ENCODE measurements around the gene SERPINB4.

Gene SERPINB4

DNA sequence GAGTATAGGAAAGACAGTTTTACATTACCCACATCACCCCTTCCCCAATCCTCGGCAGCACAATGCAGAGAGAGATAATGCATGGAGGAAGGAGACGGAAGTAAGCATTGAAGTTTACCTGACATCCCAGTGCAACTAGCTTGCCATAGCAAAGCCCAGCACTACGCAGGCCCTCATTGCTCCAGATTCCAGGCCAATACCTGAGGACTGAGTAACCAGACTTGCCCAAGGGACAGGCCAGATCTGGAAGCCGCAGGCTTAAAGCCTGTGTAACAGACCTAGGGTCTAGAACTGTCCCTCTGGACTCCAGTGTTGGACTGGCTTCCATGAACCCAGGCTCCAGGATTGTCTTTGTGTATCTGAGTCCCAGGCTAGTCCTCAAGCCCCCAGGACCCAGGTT, 17.6 kb downstream of the SERPINB4 start:
- DNase-seq, result no peak

DNA sequence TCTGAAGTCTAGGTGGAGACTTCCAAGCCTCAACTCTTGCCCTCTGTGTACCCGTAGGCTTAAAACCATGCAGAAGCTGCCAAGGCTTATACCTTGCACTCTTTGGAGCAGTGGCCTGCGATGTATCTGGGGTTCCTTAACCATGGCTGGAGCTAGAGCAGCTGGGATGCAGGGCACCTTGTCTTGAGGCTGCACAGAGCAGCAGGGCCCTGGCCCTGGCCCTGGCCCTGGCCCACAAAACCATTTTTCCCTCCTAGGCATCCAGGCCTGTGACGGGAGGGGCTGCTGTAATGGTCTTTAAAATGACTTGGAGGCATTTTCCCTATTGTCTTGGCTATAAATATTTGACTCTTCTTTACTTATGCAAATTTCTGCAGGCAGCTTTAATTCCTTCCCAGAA, 19.2 kb downstream of the SERPINB4 start:
- DNase-seq, result no peak

DNA sequence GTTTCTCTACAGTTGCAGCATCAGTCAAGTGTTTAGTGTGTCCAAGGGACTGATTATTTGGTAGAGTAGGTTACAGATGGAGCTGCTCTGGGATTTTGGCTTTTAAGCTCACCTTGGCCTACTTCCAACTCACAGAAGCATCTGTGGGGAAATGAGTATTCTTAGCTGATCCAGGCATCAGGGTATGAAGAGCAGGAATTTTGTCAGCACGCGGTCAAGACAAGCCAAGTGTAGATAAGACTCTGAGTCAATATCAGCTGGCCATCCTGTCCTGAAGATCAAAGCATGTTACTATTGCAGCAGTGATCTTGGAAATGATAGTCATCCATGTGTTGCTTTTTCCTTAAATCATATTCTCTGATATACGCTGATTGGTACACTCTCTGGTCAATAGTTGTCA, 24.4 kb downstream of the SERPINB4 start:
- no peak for DNase-seq

DNA sequence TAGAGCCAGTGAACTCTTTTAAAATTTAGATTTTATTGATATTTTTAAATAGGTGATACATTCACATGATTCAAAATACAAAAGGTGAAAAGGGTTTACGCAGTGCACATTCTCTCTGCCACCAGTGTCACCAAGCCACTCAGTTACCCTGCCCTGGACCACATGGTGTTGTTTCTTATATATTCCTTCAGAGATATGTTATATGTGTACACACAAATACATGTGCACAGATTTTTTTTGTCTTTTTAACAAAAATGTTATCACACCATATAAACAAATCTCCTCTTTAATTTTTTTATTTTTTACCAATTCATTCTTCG, 26.2 kb downstream of the SERPINB4 start:
- DNase-seq, result no peak

DNA sequence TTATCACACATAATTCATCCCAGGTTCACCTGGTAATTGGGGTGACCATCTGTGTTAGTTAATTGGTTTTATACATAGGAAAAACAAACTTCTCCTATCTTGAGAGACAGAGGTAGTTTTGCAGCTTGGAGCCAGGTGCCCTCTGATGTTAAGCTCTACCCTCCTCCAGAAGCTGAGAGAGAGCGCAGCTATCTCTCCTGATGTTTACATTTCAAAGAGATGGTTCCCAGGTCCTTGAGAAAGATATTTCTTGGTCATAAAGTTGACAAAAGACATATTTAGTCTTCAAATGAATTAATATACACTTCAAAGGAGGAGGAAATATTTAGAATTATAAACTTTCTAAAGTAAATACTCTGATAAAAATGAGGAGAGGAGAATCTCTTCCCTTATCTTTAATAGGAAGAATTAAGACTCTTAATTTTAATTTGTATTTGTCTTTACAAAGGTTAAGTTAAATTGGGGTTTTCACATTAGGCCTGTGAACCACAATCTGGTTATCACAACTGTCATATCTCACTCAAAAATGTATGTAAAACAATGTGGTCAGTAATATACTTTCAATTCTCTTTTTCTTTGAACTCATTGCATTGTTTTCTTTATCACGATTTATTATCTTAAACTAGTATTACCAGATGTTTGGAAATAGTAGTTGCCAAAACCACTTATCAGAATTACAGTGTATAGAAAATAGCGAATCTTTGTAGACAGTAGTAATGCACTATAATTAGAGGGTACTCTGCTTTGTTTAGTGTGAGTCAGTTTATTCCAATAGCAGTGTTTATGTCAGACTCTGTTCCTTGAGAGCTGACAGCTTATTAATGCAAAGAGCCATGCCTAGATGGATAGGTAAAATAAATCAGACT, 26.8 kb downstream of the SERPINB4 start:
- DNase-seq, result no peak

DNA sequence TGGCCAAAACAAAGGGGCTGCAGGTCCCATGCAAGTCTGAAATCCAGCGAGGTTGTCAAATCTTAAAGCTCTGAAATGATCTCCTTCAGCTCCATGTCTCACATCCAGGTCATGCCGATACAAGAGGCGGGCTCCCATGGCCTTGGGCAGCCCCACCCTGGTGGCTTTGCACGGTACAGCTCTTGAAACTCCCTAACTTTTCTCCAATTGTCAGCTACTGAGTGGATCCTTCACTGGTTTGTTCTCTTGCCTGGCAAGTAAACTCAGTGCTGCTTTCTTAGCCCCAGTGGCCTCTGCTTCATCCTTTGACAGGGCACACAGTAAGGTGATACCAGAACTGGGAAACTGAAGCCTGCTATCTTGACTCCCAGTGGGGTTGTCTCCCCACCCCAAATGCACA, 30.6 kb downstream of the SERPINB4 start:
- no peak for DNase-seq

DNA sequence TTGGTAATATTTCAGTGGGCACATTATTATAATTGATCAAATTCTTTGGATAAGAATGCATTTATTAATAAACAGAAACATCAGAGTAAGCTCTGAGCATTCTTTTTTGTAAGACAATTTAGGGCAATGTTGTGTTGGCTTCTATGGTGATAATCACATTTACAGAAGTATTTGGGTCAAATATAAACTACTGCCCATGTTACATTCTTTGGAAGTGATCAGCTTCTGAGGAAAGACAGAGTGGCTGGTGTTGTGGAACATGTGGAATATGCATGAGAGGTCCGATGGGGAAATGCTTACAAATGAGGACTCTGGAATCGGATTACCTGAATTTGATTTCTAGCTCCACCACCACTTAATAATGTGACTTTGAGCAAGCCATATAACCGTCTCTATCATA, 37.5 kb downstream of the SERPINB4 start:
- no peak for DNase-seq

DNA sequence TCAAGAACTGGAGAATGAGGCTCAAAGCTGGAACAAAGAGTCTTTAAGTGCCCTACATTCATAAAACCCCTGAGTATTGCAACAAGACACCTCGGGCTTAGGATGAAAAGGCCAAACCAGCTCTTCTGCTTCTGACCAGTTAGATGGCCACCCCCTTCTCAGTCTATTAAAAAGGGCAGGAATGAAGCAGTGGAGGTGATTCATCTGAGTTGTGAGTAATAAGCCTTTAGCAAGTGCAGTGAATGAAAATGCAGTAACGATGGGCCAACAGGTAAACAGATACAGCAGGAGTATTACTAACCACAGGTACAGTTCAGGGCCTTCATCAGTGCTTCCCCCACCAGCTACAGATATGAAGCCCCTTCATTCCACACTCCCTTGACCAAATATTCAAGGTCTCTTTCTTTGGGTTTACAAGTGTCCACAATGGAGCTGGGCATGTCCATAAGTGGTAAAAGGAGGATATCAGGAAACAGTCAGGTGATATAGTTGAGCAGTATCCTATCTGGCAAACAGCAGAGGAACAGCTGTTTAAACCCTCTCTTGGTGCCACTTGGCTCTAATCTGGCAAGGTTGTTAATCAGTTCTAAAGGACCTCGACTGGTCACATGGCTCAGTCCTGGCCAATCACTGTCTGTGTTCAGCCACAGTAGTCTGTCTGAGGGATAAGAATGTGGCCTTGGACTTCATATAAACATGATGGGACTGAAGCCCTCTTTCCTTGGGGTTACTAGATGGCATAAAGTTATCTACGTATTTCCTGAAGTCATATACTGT, 39.1 kb downstream of the SERPINB4 start:
- no peak for DNase-seq

DNA sequence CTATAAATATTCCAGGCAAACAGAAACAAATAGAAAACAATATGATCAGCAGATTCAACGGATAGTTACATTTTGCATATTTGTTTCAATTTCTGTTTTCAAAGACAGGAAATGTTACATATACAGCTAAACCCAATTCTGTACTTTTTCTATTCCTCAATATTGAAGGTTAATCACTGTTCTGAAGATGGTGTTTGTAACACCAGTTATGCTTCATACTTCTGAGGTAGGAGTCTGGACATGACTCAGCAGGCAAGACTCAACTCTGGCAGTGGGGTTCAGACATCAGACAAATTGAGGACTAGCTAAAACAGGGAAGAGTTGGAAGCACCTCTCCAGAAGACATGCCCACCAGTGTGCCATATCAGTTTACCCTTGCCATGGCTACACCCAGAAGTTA, 40.3 kb downstream of the SERPINB4 start:
- no peak for DNase-seq

DNA sequence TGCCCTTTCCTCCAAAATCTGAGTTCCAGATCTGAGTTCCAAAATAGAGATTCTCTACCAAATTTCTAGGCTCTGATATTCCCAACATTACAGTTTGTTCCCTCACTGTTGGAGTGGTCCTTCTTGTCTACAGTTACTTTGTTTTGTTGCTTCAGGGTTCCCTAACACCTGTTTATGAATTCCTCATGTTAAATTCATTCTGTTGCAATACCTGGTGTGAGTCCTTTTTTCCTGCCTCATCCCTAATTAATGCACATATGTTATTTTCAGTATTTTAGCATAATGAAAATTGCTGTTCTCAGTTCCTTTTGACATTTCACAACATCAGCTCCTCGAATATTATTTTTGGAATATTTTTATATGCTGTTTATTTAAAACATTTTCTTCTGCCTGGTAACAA, 40.7 kb downstream of the SERPINB4 start:
- no peak for DNase-seq

DNA sequence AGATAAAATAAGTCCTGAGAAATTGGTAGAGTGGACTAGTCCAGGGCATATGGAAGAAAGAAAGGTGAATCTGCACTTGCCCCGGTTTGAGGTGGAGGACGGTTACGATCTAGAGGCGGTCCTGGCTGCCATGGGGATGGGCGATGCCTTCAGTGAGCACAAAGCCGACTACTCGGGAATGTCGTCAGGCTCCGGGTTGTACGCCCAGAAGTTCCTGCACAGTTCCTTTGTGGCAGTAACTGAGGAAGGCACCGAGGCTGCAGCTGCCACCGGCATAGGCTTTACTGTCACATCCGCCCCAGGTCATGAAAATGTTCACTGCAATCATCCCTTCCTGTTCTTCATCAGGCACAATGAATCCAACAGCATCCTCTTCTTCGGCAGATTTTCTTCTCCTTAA, 47.1 kb downstream of the SERPINB4 start:
- DNase-seq, result no peak

DNA sequence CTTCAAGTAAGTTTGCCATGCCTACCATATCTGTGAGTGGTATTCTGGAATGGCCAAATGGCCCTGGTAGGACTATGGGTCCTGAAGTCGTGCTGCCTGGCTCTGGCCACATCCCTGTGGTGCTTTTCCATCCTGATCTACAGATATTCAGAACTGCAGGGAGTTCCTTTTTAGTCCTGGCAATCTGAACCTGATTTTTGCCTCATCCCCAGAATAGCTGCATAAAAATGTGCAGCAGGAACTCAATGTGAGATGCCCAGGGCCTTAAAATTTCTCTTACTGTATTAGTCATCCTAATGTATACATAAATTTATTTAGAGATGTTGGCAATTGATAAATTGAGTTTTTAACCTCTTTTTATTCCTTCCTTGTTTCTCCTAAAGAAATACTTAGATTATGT, 51.6 kb downstream of the SERPINB4 start:
- no peak for DNase-seq

DNA sequence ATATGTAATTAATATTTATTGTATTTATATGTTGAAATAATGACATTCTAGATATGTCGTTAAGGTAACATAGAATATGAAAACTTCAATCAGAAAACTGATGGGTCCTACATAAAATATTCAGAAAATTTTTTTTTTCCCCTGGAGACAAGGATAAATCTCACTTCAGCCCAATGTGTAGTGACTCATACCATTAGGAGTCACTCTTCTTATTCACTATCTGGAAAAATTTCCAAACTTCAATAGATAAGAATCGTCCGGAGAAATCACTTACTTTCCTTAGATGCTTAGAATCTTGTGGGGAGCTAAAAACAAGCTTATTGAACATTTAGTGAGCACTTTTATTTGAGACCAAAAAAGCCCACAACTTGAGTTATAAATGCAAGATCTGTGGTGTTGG, 52.3 kb downstream of the SERPINB4 start:
- DNase-seq, result no peak

DNA sequence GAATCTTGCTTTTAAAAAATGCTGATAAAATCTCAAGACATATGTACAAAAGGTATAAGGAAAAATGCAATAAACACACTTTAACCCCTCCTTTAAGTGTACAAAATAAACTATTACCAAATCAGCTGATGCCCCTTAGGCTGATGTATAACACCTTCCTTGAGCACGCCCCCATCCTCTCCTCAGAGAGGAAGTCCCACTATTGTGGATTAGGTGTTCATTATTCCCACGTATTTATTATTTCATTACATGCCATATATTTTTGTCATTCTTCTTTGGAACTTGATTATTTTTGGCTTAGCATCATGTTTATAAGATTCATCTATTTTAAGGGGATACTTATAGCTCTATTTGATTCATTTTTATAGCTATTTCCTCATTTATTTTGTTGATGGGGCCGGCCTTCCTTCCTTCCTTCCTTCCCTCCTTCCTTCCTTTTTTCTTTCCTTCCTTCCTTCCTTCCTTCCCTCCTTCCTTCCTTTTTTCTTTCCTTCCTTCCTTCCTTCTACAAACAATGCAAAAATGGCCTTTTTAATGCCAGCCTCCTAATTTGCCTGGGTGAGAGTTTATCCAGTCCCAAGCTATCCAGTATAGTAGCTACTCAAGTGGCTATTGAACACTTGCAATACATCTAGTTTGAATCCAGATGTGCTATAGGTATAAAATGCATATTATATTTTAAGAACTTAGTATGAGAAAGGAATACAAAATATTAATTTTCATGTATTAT, 52.9 kb downstream of the SERPINB4 start:
- DNase-seq, result no peak

DNA sequence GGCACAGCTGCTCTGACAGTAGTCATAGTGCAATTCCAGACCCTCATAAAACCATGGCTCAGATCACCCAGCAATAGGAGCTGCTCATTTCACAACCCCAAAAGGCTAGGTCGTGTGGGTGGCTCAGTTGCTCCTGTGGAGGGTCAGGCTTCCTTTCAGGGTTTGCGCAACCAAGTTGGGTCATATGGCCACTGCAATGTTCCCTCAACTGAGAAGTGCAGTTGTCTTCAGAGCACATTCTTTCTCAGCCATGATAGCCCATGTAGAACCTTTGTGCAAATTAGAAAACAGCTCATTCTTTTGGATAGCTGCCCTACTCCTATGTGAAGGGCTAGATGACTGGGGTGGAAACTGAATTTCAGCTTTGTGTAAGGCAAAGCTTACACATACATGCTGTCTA, 53.7 kb downstream of the SERPINB4 start:
- no peak for DNase-seq

DNA sequence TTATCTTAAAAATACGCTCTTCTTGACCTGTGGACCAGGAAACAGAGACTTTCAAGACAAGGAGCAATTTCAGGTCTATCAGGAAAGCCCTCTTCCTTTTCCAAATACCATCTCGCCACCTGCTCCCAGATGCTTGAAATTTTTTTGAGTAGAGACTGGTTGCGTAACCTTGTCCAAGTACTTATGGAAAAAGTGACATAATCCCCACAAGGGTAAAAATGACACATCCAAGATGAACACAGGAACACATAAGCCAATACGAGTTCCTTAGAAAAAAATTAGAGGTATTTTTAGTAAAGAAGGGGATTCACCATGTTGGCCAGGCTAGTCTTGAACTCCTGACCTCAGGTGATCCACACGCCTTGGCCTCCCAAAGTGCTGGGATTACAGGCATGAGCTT, 55.1 kb downstream of the SERPINB4 start:
- DNase-seq, result no peak
